ENCODE measurements around the gene CFAP57.
A peak's percentile ranks its signal among the peaks of the same experiment; 100 is the strongest.

GRCh38 chr1:43238085-43238484 lies 66.0 kb downstream of the CFAP57 start:
- TF ChIP-seq CTCF (IDR thresholded peaks at IDR 0.05; ENCODE audit: borderline replicate concordance, extremely low read depth, low read length, poor library complexity, severe bottlenecking) (peak; percentile 51), EZH2 (IDR thresholded peaks at IDR 0.05; ENCODE audit: borderline replicate concordance, low read depth, low read length, severe bottlenecking) (no peak)
